ENCODE data around the gene TMEM217.
A peak's percentile ranks its signal among the peaks of the same experiment; 100 is the strongest.
"Not testable (repeated sequence)": the region's sequence is repeated elsewhere in the genome, so short reads cannot be mapped to it uniquely, and the experiment has no call there.

Gene TMEM217

DNA sequence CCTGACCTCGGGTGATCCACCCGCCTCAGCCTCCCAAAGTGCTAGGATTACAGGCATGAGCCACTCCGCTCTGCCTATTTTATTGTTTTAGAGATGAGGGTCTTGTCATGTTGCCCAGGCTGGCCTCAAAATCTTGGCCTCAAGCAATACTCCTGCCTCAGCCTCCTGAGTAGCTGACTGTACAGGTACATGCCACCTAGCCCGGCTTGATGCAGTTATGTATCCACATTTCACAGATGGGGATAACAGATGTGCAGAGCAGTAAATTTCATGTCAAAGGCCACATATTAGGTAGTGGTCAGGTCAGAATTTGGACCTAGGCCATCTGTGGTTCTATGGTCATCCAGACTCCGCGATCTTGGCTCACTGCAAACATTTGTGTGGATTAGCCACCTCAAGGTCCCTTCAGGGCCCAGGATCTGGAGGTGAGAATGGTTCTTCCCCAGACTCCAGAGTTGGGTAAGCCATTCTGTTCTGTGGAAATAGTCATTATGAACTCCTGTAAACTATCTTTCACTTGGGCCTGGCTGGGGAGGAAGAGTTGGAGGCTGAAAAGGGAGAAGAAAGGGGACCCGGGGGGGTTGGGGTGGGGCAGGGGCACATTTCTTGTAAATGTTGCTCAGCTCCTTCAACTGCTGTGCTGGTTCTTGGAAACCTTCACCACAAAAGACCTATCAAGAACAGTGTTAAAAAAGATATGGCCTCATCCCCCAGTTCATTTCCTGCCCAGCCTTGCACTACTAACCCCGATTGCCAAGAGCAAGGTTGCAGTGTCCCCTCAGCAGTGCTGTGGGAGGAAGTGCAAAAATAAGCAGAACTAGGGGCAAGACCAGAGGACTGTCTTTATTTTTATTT, 75.0 kb downstream of the TMEM217 start:
- DNase-seq (ENCODE audit: low spot score): no peak

DNA sequence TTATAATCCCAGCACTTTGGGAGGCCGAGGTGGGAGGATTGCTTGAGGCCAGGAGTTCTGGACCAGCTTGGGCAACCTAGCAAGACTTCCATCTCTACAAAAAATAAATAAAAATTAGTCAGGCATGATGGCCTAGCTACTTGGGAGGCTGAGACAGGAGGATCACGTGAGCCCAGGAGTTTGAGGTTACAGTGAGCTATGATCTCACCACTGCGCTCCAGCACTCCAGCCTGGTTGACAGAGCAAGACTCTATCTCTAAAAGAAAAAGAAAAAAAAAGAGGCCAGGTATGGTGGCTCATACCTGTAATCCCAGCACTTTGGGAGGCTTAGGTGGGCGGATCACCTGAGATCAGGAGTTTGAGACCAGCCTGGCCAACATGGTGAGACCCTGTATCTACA, 77.3 kb downstream of the TMEM217 start:
- DNase-seq (ENCODE audit: low spot score): not testable (repeated sequence)

DNA sequence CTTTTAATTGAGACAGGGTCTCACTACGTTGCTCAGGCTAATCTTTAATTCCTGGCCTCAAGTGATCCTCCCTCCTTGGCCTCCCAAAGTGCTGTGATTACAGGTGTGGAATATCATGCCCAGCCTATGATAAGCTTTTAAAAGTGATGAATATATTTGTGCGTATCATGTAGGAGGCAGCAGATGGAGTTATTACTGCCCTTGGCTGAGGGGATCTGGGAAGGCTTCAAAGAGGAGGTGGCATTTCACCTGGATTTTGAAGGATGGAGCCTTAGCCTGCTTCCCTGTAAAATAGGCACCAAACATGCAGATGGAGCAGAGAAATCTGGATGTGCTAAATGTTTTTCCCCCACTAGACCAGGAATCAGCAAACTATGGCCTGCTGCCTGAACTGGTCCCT, 77.9 kb downstream of the TMEM217 start:
- DNase-seq (ENCODE audit: low spot score): no peak

DNA sequence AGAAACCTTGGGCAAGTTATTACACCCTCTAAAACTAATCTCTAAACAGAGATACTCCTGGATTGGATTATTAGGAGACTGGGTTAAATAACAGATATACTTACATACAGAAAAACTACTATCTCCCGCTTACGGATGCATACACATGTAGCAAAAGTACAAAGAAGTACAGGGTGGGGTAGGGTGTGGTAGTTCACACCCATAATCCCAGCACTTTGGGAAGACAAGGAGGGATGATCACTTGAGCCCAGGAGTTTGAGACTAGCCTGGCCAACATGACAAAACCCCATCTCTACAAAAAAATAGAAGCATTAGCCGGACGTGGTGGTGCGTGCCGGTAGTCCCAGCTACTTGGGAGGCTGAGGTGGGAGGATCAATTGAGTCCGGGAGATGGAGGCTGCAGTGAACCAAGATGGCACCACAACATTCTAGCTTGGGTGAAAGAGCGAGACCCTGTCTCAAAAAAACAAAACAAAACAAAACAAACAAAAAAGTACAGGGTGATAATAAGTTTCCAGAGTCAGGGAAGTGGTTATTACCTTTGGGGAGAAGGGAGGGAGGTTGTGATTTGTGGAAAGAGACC, 79.9 kb downstream of the TMEM217 start:
- no peak for DNase-seq (ENCODE audit: low spot score)

DNA sequence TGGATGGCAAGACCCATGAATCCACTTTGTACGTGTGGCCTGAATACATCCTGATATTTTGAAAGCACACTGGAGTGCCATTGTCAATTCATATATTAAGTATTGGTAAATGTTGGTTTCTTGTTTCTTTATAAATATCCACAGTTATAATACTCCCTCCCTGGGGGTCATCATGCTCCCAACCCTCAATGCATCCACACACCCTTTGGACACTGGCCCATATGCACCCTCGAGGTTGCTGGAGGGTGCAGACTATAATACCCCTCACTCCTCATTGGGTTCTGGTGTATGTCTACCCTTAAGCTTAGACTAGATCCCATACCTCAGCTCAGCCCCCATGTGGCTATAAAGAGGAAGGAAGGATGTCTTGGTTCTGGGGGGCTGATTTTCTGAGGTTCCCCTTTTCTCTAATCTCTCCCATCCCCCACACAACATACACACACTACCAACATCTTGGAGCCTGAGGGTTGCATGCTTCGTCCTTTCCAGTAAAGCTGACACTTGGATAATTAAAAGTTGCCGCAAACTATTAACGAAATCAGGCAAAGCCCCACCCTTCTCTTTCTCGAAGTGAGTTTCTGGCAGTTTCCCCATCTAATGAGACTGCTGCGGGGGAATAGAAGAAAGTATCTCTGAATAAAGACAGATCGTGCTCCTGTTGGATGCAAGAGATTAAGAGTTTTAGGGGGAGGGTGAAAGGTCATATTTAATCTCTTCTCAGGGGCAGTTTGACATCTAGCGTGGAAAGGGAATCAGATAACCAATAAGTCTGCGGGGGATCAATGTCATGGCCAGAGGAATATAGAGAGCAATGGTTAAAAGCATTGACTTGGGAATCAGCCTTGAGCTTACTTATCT, 80.6 kb downstream of the TMEM217 start:
- no peak for DNase-seq (ENCODE audit: low spot score)

DNA sequence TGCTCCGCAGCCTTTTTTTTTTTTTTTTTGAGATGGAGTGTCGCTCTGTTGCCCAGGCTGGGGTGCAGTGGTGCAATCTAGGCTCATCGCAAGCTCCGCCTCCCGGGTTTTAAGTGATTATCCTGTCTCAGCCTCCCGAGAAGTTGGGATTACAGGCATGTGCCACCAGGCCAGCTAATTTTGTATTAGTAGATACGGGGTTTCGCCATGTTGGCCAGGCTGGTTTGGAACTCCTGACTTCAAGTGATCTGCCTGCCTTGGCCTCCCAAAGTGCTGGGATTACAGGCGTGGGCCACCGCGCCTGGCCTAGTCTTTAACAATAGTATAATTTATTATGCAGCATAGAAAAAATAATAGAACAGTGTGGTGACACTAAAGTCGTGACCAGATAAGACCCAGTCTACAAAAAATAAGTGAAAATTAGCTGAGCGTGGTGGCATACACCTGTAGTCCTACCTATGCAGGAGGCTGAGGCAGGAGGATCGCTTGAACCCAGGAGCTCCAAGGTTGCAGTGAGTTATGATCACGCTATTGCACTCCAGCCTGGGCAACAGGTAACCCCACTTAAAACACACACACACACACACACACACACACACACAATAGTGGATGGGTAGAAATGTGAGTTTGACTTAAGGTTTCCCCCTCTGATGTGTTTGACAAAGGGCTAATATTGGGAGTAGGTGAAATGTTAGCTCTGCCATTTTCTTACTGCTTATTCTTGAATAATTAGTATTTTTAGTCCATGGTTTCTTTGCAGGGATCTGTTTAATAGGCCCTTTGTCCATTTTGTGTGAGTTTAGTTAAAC, 81.5 kb downstream of the TMEM217 start:
- no peak for DNase-seq (ENCODE audit: low spot score)

DNA sequence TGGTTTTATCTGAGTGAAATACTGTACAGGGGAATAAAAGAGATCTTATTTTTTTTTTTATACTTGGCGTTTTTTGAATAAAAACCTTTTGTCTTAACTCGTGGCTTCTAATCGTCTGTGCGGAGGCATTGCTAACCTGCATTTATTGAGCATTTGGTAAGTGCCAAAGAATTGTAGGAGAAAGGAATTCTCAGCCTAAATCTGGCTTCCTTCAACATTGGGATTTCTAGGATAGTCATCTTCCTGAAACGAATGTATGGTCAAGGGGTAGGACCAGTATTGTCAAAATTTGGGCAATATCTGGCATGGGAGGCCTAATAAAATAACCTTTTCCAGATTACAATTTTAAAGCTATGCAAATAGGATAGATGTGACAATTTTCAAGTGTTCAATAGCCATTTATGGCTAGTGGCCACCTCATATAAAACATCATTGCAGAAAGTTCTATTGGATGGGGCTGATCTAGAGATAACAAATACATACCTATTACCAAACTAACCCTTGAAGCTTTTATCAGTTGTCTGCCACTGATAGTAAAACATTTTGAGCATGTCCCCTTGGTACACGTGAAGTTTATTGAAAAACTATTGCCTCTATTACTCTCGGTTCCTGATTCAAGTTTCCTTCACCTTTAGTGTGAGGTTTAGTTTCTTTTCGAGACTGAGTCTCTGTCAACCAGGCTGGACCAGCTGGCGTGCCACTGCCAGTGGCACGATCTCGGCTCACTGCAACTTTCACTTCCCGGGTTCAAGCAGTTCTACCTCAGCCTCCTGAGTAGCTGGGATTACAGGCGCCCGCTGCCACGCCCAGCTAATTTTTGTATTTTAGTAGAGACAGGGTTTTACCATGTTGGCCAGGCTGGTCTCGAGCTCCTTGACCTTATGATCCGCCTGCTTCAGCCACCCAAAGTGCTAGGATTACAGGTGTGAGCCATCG, 82.3 kb downstream of the TMEM217 start:
- DNase-seq (ENCODE audit: low spot score): no peak

DNA sequence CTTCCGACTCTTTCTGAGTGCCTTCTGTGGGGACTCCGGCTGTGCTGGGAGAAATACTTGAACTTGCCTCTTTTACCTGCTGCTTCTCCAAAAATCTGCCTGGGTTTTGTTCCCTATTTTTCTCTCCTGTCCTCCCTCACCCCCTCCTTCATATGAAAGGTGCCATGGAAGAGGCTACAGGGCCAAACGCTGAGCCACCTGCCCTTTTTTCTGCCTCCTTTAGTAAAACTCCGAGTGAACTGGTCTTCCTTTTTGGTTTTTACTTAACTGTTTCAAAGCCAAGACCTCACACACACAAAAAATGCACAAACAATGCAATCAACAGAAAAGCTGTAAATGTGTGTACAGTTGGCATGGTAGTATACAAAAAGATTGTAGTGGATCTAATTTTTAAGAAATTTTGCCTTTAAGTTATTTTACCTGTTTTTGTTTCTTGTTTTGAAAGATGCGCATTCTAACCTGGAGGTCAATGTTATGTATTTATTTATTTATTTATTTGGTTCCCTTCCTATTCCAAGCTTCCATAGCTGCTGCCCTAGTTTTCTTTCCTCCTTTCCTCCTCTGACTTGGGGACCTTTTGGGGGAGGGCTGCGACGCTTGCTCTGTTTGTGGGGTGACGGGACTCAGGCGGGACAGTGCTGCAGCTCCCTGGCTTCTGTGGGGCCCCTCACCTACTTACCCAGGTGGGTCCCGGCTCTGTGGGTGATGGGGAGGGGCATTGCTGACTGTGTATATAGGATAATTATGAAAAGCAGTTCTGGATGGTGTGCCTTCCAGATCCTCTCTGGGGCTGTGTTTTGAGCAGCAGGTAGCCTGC, 83.2 kb downstream of the TMEM217 start:
- no peak for DNase-seq (ENCODE audit: low spot score)

DNA sequence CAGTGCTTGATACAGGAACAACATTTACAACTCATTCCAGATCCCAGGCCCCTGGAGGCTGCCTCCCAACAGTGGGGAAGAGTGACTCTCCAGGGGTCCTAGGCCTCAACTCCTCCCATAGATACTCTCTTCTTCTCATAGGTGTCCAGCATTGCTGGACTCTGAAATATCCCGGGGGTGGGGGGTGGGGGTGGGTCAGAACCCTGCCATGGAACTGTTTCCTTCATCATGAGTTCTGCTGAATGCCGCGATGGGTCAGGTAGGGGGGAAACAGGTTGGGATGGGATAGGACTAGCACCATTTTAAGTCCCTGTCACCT, 83.8 kb downstream of the TMEM217 start:
- no peak for DNase-seq (ENCODE audit: low spot score)

- DNase-seq (ENCODE audit: low spot score): no peak
These were observed 84.3 kb downstream of the TMEM217 start for GRCh38 chr6:37173493-37174195.

- no peak for DNase-seq (ENCODE audit: low spot score)
These were observed 84.9 kb downstream of the TMEM217 start for GRCh38 chr6:37172912-37173492.

DNA sequence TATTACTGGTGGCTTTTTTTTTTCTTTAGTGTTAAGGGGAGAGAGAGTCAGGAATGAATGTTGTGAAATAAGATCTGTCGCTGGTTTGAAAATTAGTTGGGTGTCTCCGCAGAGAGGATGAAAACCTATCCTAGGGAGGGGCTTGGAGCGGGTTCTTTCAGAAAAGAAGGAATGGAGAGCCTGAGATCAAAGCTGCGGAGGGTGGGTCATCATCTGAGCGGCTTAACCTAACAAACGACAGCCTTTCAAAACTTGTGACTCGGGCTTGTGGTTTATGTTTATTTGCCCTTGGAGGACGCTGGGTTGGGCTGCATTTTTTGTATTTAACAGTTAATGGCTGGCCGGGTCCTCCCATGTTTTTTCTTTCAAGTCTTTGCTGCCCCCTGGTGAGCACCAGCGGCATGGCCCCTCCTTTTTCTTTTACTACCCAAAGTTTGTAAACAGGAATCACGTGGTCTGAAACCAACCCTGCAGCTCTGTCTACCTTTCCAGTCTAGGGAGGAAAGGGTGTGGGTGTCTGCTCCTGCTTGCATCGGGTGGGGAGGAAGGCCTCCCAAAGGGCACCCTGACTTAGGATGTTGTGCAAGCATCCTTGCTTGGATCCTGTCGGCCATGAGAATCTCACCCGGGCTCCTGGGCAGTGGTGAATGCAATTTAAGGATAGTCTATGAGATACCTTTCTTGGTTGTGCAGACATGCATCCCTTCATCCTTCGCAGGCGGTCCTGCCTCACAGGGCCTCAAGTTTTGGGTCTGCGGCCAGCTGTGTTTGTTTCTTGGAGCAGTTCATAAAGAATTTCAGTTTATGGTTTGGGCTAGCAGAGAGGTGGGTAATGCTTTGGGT, 85.8 kb downstream of the TMEM217 start:
- DNase-seq (ENCODE audit: low spot score): peak; percentile 96

GRCh38 chr6:37171201-37171969, 86.6 kb downstream of the TMEM217 start:
- no peak for DNase-seq (ENCODE audit: low spot score)

- DNase-seq (ENCODE audit: low spot score): no peak
These were observed 87.4 kb downstream of the TMEM217 start for GRCh38 chr6:37170273-37171200.

GRCh38 chr6:37169496-37170272, 88.3 kb downstream of the TMEM217 start, which contains the start of gene PIM1:
TSS of gene PIM1 (plus strand) at chr6:37170152. CDS start at chr6:37170576, 424 bp downstream.
- peak; percentile 97 for DNase-seq (ENCODE audit: low spot score)
